ENCODE results near the gene TTC28.

TTC28 gene

DNA sequence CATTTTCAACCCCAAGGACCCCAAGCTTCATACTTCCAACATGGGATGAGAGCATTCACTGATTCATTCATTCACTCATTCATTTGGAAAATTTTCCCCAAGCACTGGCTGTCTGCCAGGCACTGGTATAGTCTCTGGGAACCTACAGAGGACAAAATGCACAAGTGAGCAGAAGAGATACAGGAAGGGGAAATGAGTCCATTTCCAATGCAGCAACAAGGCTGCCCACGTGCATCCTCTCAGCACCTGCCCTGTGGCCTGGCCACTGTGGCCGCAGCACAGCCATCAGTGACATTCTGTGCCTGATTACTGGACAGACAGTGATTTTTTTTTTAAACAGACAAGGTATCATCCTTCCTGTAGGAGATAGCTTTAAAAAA lies 664.6 kb downstream of the TTC28 start:
- DNase-seq: no peak

DNA sequence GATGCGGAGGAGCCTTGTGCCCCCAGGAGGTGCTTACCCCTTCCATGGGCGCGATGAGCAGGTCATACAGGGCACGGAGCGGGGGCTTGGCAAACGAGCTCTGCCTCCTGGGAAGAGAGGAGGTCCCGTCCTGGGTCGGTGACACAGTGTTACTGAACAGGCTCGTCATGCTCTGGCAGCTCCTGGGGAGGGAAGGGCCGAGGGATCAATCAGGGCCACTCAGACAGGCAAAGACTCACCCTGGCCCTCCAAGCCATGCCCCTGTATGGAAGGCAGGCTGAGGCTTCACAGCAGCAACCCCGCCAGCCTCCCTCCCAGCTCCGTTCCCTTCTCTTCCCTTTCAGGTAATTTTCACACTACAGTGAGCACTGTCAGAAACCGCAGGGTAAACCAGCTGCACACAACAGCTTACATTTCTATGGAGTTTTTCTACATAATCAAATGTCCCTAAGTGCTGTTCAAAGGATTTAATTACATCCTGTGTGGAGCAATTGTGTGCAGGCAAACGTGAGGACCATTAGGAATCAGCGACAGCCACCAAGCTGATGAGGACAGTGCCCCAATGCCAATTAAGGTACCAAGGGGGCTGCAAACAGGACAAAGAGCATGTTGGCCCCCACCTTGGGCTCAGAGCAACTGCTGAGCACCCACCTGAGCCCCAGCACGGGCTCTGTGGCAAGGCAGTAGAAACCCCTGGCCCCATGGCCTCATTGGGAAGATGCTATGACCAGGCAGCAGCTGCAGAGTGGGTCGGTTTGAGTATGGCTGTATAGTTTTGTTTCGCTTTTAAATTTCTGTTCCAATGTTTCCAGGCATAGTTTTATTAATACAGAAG lies 665.2 kb downstream of the TTC28 start:
- DNase-seq: no peak

DNA sequence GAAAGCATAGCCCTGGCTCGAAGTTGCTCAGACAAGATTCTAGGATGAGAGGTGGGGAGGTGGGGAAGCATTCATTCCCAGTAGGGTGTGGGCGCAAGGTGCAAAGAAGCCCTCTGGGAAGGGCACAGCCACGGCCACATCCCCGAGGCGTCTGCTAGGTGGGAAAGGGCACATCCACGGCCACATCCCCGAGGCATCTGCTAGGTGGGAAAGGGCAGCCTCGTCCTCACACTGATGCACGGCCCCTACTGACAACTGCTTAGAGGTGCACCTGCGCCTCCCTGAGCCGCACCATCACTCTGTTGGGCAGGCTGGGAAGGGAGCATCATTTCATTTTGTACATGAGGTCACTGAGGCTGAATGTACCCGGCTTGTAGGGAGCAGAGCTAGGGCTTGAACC lies 666.0 kb downstream of the TTC28 start:
- DNase-seq: no peak

DNA sequence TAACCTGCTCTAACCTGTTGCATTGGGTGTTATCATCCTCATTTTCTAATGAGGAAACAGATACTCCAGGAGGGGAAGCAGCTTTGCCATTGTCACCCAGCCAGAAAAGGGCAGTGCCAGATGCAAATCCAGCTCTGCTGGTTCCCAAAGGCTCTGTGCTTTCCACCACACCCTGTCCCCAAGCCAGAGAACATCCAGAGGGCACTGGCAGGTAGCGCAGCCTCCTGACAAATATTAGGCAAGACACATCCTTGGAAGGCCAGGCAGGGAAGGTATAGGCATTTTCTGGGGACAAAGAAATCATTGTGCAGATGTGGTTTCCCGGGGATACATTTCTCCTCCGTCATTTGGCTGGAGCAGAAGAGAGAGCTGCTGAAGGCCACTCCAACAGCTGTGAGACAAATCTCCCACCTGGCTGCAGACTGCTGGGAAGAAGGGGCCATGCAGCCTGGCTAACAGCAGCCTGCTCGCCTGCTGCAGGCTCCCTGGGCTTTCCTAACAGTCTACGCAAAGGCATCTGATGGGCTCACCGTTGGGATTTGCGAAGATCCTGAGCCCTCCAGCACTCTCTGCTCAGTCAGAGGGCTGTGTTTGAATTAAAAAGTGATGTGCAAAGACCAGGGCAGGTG lies 666.7 kb downstream of the TTC28 start:
- DNase-seq: no peak

DNA sequence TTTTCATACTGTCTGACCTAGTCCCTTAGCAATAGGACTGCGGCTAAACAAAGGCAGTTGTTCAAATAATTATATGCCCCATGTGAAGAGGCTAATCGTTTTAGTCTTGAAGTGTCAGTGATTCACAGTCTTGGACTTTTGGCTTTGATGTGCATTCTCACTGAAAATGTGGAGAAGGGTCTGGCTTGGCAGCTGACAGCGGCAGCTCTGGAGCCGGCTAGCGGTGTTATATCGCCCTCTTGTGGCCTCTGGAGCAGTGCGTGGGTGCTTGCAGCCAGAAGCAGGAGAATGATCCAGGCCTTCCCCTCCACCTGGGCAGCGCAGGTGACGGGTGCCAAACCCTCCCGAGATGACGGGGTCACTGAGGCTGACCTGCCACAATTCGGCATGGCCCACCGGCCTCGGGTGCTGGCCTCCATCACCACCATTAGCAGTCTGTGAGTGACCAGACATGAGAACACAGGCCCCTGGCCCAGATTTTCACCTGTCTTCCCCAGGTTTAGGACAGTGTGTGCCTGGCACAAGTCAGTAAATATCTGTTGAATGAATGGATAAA lies 670.3 kb downstream of the TTC28 start:
- DNase-seq: peak; percentile 81

DNA sequence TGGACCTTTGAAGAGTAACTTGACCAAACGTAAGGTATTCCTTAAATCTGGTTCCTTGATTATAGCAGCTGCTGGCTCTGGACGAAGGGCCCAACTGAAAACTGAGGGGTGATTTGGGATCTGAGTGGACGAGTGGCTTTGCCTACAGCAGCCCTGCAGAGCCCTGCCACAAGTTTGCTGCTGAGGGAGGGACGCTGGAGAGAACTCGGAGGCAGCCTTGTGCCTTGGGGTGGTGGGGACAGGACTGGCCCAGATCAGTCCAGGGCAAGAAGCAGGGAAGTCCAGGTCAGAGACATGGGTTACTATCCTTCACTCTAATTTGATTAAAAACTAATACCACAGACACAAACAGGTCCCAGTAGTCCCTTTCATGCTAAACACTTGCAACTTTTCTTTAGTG lies 671.0 kb downstream of the TTC28 start:
- DNase-seq: no peak

DNA sequence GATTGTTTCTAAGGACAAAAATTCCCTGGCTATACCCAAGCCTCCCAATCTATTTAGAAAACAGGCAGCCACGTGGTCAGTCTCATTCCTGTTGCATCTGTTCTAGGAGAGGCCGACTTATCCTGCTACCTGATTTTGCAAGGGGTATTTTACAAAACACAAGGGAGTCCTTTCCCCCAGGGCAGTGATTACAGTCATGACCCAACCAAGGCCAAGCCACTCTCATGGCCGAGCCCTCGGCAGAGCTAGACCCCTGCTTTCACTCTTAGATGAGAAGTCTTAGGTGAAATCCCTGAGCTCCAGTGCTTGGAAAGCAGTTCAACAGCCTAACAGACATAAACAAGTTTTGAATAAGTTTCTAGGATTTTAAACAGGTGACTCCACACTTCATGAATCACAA lies 671.6 kb downstream of the TTC28 start:
- DNase-seq: no peak

DNA sequence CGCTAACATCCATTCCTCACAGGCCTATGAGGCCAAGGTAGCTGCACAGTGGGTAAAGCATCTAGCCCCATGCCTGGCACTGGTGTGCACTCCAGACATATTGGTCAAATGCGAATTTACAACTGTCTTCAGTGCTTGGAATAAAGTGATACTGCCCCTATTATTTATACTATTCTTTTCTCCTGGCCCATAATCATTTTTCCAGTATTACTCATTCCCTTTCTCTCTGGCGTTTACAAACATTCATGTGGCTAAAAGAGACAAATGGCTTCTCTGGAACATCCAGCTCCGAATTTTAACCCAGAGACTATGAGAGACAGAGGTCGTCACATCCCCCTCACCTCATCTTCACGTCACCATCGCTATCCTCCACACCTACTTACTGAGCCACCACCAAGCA lies 673.4 kb downstream of the TTC28 start:
- no peak for DNase-seq

DNA sequence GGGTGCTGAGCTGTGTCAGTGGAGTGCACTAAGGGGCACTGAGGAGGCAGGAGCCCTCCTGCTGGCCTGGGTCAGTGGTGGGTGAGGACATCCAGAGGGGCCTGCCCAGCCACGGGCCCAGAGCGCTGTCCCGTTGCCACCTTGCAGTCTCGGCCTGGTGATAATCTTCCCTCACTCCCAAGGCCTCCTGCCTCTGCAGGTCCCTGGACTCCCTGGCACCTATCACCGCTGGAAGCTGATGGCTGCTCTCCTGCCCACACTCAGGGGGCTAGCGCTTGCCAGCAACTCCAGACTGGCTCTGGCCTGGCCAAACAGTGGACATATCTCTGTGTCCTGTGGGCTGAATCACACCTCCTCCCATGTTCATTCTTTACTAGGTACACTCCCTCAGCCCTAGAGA lies 674.1 kb downstream of the TTC28 start:
- no peak for DNase-seq

DNA sequence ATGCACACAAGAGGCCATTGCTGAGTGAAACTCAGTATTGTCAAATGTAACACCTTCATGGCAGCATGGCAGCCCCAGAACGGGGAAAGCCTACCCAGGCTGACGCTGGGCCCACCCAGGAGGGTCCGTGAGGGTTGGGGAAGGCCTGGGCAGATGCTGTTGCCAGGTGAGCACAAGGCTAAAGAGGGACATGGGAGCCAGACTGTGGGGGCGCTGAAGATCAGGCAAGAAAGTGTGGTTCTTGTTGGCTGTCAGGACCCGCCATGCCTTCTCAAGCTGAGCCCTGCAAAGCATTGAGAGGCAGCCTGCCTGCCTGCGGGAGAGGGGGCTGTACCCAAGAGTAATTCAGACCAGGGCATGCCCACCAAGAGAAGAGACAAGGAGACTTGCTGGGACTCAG lies 675.6 kb downstream of the TTC28 start:
- no peak for DNase-seq

DNA sequence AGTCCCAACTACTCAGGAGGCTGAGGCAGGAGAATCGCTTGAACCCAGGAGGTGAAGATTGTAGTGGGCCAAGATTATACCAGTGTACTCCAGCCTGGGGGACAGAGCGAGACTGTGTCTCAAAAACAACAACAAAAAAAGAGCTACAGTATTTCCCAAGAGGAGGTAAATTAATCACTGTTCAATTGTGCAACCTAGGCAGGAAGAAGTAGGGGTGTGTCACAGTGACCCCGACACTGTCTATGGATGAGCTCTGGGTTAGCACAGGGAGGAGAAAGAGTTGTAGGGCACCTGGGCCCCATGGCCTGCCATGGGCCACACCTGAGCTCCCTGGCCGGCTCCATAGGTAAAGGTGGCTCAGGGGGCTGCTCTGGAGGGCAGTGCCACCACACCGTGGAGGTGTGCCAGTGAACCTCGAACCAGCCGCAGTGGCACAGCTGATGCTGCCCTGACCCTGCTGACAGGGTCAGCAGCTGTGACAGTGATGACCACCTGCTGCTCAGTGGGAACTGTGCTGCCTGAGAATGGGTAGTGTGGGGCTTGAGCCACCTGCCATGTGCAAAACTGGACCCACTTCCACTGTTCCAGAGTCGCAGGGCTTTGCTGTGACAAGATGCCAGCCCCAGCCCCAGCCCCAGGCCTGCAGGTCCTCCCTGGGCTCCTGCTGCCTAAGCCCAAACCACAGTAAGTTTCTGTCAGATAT lies 676.6 kb downstream of the TTC28 start:
- DNase-seq: no peak

DNA sequence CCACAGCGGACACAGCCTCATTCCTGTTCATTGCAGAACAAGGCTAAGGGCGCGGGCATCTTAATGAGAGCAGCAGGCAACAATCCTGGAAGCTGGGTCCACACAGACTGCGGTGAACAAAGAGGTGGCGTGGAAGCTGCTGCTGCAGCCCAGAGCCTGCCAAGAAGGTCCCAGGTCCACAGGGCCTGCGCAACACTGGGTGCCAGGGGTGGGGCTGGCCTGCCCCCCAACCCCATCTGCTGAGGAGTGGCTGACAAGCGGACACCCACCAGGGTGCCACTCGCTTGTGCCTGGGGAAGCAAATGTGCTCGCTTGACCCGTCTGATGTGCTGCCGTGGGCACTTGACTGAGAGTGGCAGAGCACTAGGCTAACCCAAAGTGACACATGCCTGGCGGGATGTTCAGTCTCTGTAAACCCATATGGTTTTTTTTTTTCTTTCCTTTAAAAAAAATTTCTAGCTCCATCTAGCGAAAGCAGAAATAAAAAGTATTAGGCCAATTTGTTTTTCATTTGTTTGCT lies 677.4 kb downstream of the TTC28 start:
- no peak for DNase-seq

DNA sequence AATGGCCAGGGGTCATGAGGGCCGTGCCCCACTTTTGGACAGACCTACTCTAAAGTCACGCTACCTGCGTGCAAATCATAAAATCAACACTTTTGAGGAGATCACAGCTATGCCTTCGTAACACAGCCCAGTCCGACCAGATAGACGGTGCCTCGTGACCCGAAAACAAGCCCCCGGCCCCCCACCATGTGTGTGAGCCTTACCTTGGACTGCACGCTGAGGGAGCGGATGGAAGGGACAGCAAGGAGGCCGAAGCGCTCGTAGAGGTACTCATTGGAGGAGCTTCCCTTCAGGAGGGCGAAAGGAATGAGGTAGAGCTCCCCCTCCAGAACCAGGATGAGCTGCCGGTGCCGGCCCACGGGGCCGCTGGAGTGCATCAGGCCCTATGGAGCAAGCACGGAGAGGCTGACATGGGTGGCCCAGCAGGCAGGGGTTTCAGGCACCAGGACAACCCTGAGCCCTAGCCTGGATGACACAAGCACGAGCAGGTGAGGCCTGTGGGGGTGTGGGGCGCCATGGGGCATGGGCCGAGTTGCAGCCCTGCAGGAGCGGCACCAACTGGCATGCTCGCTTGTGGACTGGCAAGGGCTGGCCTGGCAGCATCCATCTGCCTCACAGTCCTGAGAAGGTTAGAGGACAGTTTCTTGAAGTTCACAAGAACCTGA lies 678.3 kb downstream of the TTC28 start:
- DNase-seq: no peak

DNA sequence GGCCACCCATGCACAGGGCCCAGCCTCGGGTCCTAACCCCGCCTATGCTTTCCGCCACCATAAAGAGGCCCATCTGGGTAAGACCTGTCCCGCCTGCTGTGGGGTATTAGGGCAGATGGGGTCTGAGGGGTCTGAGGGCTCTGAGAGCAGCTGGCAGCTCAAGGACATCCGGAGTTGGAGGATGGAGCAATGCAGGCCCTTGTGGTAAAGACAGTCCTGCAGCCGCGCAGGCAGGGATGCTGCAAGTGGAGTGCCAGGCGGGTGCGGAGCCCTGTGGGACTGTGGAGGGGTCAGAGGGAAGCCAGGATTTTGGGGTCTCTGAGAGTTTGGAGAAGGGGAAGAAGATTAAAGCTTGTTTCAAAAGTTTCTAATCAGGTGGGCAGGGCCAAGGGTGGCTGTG lies 679.3 kb downstream of the TTC28 start:
- no peak for DNase-seq

DNA sequence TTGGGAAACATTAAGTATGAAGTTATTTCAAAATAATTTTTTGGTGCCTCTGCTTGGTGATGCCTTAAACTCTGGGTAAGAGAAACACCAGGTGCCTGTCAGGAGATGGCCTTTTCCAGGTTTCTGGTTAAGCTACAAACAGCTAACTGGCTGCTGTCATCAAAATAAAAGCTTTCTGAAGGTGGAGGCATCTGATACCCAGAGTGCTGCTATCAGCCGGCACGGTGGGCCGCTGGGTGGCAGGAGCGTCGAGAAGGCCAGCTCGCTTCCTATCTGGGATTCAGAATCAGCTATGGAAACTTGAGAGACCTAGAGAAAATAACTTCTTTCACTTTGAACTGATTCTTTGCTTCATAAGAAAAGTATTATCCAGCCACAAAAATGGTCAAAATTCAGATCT lies 679.8 kb downstream of the TTC28 start:
- no peak for DNase-seq

DNA sequence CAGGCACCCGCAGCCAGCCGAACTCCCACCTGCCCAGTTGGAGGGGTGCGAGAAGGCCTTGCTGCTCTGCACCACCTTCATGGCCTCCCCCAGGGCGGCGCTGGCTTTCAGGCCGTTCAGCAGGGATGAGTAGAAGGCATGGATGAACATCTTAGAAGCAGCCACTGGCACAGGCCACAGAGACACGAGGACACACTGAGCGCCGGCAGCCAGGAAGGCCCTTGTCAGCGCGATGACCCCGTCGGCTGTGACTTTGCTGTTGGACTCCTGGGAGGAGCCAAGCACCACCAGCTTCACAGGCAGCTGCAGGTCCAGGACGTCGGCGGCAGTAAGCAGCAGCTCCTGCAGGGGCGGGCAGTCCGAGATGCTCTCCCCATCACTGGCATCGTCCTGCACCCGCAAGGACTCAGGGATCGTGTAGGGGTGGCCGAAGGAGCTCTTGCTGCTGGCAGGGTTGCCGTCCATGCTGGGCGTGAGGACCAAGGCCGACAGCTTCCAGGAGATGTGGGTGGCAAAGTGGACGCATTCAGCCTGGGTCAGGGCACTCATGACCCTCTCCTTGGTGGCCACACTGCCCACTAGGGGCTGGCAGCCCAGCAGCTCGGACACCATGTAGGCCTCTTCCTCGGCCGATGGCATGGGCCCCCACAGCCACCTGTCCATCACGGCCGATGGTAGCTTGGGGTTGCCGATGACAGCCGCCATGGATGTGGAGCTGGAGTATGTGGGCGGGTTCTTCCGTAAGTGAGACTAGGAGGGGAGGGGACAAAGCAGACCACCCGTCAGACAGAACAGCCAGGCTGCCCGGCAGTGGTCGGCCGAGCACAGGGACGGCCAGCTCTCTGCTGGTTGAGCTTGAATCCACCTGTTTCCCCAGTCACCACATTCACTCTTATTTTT lies 680.9 kb downstream of the TTC28 start:
- peak; percentile 27 for DNase-seq

DNA sequence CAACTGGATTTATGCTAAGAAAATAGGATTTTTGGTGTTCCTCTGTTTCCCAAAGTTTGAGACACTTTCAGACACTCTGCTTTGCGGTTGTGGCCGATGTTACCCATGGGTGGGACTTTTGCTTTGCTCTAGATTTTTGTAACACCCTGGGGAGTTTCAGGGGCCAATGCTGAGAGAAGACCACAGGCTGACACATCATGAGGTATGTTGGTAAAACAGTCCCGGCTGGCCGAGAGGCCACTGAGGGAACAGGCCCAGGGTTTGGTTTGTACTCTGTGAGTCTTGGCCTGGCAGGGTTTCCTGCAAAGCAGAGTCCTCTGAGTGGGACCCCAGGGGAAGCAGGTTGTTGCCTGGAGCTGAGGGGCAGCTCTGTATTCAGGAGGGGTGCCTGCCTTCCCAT lies 682.1 kb downstream of the TTC28 start:
- DNase-seq: no peak

DNA sequence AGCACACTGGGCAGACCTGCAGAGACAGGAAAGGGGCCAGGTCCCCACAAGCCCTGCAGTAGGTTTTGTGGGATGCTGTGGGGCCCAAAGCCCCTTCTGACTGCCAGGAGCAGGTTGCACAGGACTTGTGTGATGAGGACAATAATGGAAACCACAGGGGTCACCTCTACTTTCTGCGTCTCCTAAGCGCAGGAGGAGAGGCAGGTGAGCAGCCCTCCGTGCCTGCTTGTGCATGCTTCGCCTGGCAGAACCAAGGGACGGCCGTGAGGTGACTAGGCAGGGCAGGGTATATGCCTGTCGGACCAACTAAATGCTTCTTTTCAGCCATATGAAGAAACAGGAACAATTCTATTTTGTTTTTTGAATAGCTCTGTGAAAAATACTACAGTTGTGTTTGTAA lies 682.7 kb downstream of the TTC28 start:
- DNase-seq: no peak

DNA sequence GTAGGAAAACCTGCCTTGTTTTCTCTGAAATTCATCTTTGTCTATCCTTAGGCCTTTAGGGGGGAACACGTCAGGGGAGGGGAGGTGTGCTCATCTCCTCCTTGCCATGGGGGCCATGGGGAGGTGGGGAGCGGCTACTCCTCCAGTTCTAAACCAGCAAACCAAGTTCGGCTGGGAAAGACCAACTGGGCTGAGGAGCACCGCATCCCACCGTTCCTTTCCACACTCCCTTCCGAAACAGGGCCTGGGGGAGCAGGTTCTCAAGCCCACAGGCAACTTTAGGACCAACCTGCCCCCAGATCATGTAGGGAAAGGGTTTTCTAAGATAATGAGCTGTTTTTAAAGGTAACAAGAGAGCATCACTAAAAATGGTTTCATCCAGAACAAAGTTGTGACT lies 683.1 kb downstream of the TTC28 start:
- no peak for DNase-seq

DNA sequence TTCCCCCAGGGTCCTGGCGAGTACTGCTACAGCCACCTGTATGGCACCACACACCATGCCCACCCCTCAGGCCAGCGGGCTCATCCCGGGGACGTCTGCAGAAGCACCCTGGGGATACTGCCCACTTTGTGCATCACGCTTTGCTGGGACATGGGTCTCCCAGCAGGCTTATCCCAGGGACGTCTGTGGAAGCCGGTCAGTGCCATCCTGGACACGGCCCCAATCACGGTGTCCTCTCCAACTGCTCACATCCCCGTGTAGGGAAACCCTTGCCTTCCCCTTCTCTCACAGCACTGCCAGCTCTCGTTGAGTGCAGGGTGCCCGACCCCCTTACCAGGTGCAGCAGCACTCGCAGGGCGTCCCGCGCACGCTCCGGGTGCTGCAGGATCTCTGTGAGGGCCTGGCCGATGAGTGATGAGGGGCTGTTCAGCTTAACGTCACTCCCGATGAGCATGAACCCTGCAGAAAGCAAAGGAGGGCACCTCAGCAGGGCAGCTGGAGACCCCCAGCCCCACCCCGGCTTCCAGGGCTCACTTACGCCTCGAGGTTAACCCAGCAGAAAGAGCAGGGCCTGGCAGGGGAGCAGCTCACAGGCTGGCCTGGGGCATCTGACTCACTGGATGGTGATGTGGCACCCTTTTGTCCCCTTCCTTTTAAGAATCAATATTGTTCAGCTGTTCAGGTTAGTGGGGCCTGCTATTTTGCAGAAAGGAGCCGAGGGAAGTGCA lies 683.7 kb downstream of the TTC28 start:
- DNase-seq: no peak
